Mucosa of stomach (tissue), 1 donor: ENCODE measurements around the gene ANGPTL2.

ENCODE experiments used
- H3K27me3 ChIP-seq: one replicate; pipeline ENCODE4 v1.7.0; 2013; ENCODE audit warnings: mild to moderate bottlenecking, low read length; ENCODE audit not compliant: control insufficient read depth, insufficient read depth
- H3K36me3 ChIP-seq: one replicate; pipeline ENCODE4 v1.7.0; 2013; ENCODE audit warnings: low read length; ENCODE audit not compliant: control insufficient read depth, insufficient read depth
- H3K4me1 ChIP-seq: one replicate; pipeline ENCODE4 v1.7.0; 2013; ENCODE audit warnings: mild to moderate bottlenecking, low read length; ENCODE audit not compliant: control insufficient read depth, insufficient read depth
- H3K4me3 ChIP-seq: one replicate; pipeline ENCODE4 v1.7.0; 2013; ENCODE audit warnings: low read length
- H3K9ac ChIP-seq: one replicate; pipeline ENCODE4 v1.7.0; 2013; ENCODE audit warnings: mild to moderate bottlenecking, low read length, moderate library complexity
- H3K9me3 ChIP-seq: one replicate; pipeline ENCODE4 v1.7.0; 2013; ENCODE audit warnings: mild to moderate bottlenecking, low read length, moderate library complexity; ENCODE audit not compliant: control insufficient read depth
- donor health status: Pancreatic carcinoma.

ANGPTL2 gene

GRCh38 chr9:127130661-127131538 lies 8.5 kb upstream of the ANGPTL2 start:
- H3K4me3 ChIP-seq: no peak overlapping the region
- H3K9me3 ChIP-seq: no peaks in the 10 kb centered on the region
- H3K4me1 ChIP-seq: peaks cover 59% of the 10 kb centered on the region
- no peaks in the 10 kb centered on the region for H3K36me3 ChIP-seq
- no peak overlapping the region for H3K9ac ChIP-seq
- H3K27me3 ChIP-seq: no peaks in the 10 kb centered on the region

GRCh38 chr9:127130235-127130634 lies 7.8 kb upstream of the ANGPTL2 start:
- H3K9ac ChIP-seq: no peak overlapping the region
- H3K4me3 ChIP-seq: no peak overlapping the region
- H3K36me3 ChIP-seq: no peaks in the 10 kb centered on the region
- H3K9me3 ChIP-seq: no peaks in the 10 kb centered on the region
- H3K27me3 ChIP-seq: no peaks in the 10 kb centered on the region
- peaks cover 59% of the 10 kb centered on the region for H3K4me1 ChIP-seq

- Histone ChIP-seq H3K27me3 (no peaks in the 10 kb centered on the region), H3K4me3 (no peak overlapping the region), H3K9ac (no peak overlapping the region), H3K4me1 (peaks cover 59% of the 10 kb centered on the region), H3K36me3 (no peaks in the 10 kb centered on the region), H3K9me3 (no peaks in the 10 kb centered on the region)
Observed at GRCh38 chr9:127129718-127130085, 7.3 kb upstream of the ANGPTL2 start.

- Histone ChIP-seq H3K4me3 (no peak overlapping the region), H3K9ac (no peak overlapping the region), H3K36me3 (no peaks in the 10 kb centered on the region), H3K9me3 (no peaks in the 10 kb centered on the region), H3K27me3 (no peaks in the 10 kb centered on the region), H3K4me1 (peaks cover 57% of the 10 kb centered on the region)
Observed at GRCh38 chr9:127129073-127129717, 6.8 kb upstream of the ANGPTL2 start.

- H3K36me3 ChIP-seq: no peaks in the 10 kb centered on the region
- no peaks in the 10 kb centered on the region for H3K27me3 ChIP-seq
- H3K9ac ChIP-seq: no peak overlapping the region
- no peaks in the 10 kb centered on the region for H3K9me3 ChIP-seq
- peaks cover 52% of the 10 kb centered on the region for H3K4me1 ChIP-seq
- no peak overlapping the region for H3K4me3 ChIP-seq
Observed at GRCh38 chr9:127128341-127129072, 6.1 kb upstream of the ANGPTL2 start.

GRCh38 chr9:127126971-127127370 lies 4.5 kb upstream of the ANGPTL2 start:
- Histone ChIP-seq H3K4me1 (peaks cover 52% of the 10 kb centered on the region), H3K27me3 (no peaks in the 10 kb centered on the region), H3K4me3 (no peak overlapping the region), H3K36me3 (no peaks in the 10 kb centered on the region), H3K9ac (no peak overlapping the region), H3K9me3 (no peaks in the 10 kb centered on the region)

- Histone ChIP-seq H3K27me3 (no peaks in the 10 kb centered on the region), H3K4me3 (no peak overlapping the region), H3K9me3 (no peaks in the 10 kb centered on the region), H3K4me1 (peaks cover 42% of the 10 kb centered on the region), H3K9ac (no peak overlapping the region), H3K36me3 (no peaks in the 10 kb centered on the region)
Observed at GRCh38 chr9:127124792-127125191, 2.4 kb upstream of the ANGPTL2 start.

- no peaks in the 10 kb centered on the region for H3K9me3 ChIP-seq
- no peaks in the 10 kb centered on the region for H3K27me3 ChIP-seq
- H3K36me3 ChIP-seq: peaks cover under 1% of the 10 kb centered on the region
- no peak overlapping the region for H3K9ac ChIP-seq
- H3K4me3 ChIP-seq: no peak overlapping the region
- H3K4me1 ChIP-seq: peaks cover 36% of the 10 kb centered on the region
Observed at GRCh38 chr9:127124111-127124531, 1.7 kb upstream of the ANGPTL2 start.

- Histone ChIP-seq H3K27me3 (no peaks in the 10 kb centered on the region), H3K9ac (peak overlapping the region; percentile 26), H3K9me3 (no peaks in the 10 kb centered on the region), H3K4me1 (peaks cover 28% of the 10 kb centered on the region), H3K36me3 (peaks cover 6% of the 10 kb centered on the region), H3K4me3 (no peak overlapping the region)
Observed at GRCh38 chr9:127123064-127123890, 842 bp upstream of the ANGPTL2 start.

GRCh38 chr9:127121628-127122175 lies 733 bp downstream of the ANGPTL2 start:
- H3K27me3 ChIP-seq: no peaks in the 10 kb centered on the region
- no peak overlapping the region for H3K4me3 ChIP-seq
- H3K9me3 ChIP-seq: no peaks in the 10 kb centered on the region
- H3K36me3 ChIP-seq: peaks cover 6% of the 10 kb centered on the region
- H3K9ac ChIP-seq: peak overlapping the region; percentile 65
- peaks cover 28% of the 10 kb centered on the region for H3K4me1 ChIP-seq

- H3K9me3 ChIP-seq: no peaks in the 10 kb centered on the region
- H3K4me3 ChIP-seq: no peak overlapping the region
- peaks cover 6% of the 10 kb centered on the region for H3K36me3 ChIP-seq
- H3K4me1 ChIP-seq: peaks cover 28% of the 10 kb centered on the region
- no peak overlapping the region for H3K9ac ChIP-seq
- no peaks in the 10 kb centered on the region for H3K27me3 ChIP-seq
Observed at GRCh38 chr9:127119320-127119709, 3.1 kb downstream of the ANGPTL2 start.
